T-cell (primary cell): Measurements from ENCODE around the gene IRX4. TPM values are rescaled to one million over a fixed set of nuclear protein-coding genes. Genes with fewer than 3 reads are reported as not detected.
"Not testable (repeated sequence)": the region's sequence is repeated elsewhere in the genome, so short reads cannot be mapped to it uniquely, and the experiment has no call there.

Experiments used
- ATAC-seq, 4 experiments: fragments of 200-7000 bp in 3 of 4; fragments of 150-1000 bp in 1 of 4; cut with Tn5 transposase; replicated peaks in 1 of 4; 1 replicate in 3 of 4; 2 replicates in 1 of 4; pipeline ENCODE4 v1.10.0; 2021; ENCODE audit warnings: moderate library complexity in 3 of 4, mild to moderate bottlenecking in 2 of 4, moderate number of reproducible peaks in 1 of 4
- CTCF ChIA-PET, 2 donors: fragments of 300-600 bp; sonication (Branson Sonifier 250); formaldehyde crosslinking; loops; one replicate each; lab custom pipeline; 2022; ENCODE audit warnings: antibody characterized with exemption in 2 of 2; lab: Charles Lee
- POLR2A ChIA-PET, 2 donors: fragments of 300-600 bp; sonication (Branson Sonifier 250); formaldehyde crosslinking; loops; one replicate each; lab custom pipeline; 2022; ENCODE audit warnings: antibody characterized with exemption in 2 of 2; lab: Charles Lee
- DNase-seq, 35 experiments: peaks; one replicate each; pipeline versions ENCODE4 v3.0.0 to v3.0.0-alpha.2; 2013 to 2023
- H3K27ac ChIP-seq: one replicate; pipeline ENCODE4 v1.5.1; 2013; ENCODE audit warnings: low read length
- H3K27me3 ChIP-seq, 2 experiments: replicated peaks in 1 of 2; 1 replicate in 1 of 2; 2 replicates in 1 of 2; pipeline versions ENCODE4 v1.6.1 to v1.7.0; 2013; ENCODE audit warnings: low read length in 1 of 2, mixed read lengths in 1 of 2; ENCODE audit not compliant: control insufficient read depth in 2 of 2, insufficient read depth in 2 of 2; ENCODE audit errors: extremely low read depth in 1 of 2
- H3K36me3 ChIP-seq, 2 donors: 1 replicate in 1 of 2; 2 replicates in 1 of 2; pipeline versions ENCODE4 v1.6.1 to v1.7.0; 2013; ENCODE audit warnings: low read length in 1 of 2; ENCODE audit not compliant: control insufficient read depth in 2 of 2, insufficient read depth in 1 of 2; ENCODE audit errors: extremely low read depth in 1 of 2
- H3K4me1 ChIP-seq, 2 experiments: 1 replicate in 1 of 2; 2 replicates in 1 of 2; pipeline versions ENCODE4 v1.6.1 to v1.7.0; 2013; ENCODE audit warnings: low read length in 2 of 2, mixed read lengths in 1 of 2; ENCODE audit not compliant: insufficient read depth in 2 of 2, control insufficient read depth in 1 of 2; ENCODE audit errors: extremely low read depth in 1 of 2
- H3K4me3 ChIP-seq, 2 donors: 1 replicate in 1 of 2; 2 replicates in 1 of 2; pipeline versions ENCODE4 v1.5.1 to v1.7.0; 2013; ENCODE audit warnings: mild to moderate bottlenecking in 2 of 2, low read length in 1 of 2, moderate library complexity in 1 of 2; ENCODE audit not compliant: control insufficient read depth in 1 of 2; ENCODE audit errors: extremely low read depth in 1 of 2
- H3K9me3 ChIP-seq: 2 replicates; pipeline ENCODE4 v1.7.0; 2013
- H3K27ac Mint-ChIP-seq, 2 donors: one replicate each; pipeline ENCODE4 v1.8.0; 2020 to 2021; ENCODE audit warnings: mild to moderate bottlenecking in 2 of 2, mixed read lengths in 2 of 2
- H3K27me3 Mint-ChIP-seq, 2 donors: one replicate each; pipeline ENCODE4 v1.8.0; 2021 to 2022; ENCODE audit warnings: mixed read lengths in 2 of 2
- H3K36me3 Mint-ChIP-seq: one replicate; pipeline ENCODE4 v1.8.0; 2021; ENCODE audit warnings: mixed read lengths
- H3K4me1 Mint-ChIP-seq, 3 donors: one replicate each; pipeline ENCODE4 v1.8.0; 2020 to 2022; ENCODE audit warnings: mixed read lengths in 3 of 3, mild to moderate bottlenecking in 1 of 3
- H3K4me3 Mint-ChIP-seq, 3 donors: one replicate each; pipeline ENCODE4 v1.8.0; 2020 to 2022; ENCODE audit warnings: mild to moderate bottlenecking in 3 of 3, mixed read lengths in 3 of 3, moderate library complexity in 3 of 3
- H3K9me3 Mint-ChIP-seq, 3 donors: one replicate each; pipeline ENCODE4 v1.8.0; 2020 to 2022; ENCODE audit warnings: mixed read lengths in 3 of 3
- WGBS: methylation state at CpG from one replicate; pipeline ENCODE4 v1.1.5; 2013; ENCODE audit warnings: missing lambda C conversion rate; ENCODE audit not compliant: insufficient coverage; 5-methylcytosine and 5-hydroxymethylcytosine counted together
- total RNA-seq, 35 experiments: library from RNA in 6 of 35; stranded (reverse) in 6 of 35; fragments of 120-200 nt in 1 of 35; gene quantifications; one replicate each; pipeline versions ENCODE4 v1.2.1 to v1.2.4 and lab custom pipeline; 2013 to 2026

IRX4 gene
- total RNA-seq, 5 donors from 2014 or later (not counting 1 experiment from before 2014, with no cell fraction given), result not detected

DNA sequence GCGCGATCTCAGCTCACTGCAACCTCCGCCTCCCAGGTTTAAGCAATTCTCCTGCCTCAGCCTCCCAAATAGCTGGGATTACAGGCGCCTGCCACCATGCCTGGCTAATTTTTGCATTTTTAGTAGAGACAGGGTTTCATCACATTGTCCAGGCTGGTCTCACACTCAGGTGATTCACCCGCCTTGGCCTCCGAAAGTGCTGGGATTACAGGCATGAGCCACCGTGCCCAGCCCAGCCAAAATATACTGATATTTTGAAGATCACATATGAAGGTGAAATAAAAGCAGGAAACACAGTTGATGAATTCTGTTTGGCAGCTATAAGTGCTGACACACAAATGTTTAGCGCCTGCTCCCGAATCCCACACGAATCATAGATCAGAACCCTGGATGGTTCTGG is 39.0 kb downstream of the IRX4 start:
- H3K27me3 ChIP-seq, result peaks cover 0 to 35% of the 10 kb centered on the region in 2 experiments
- H3K36me3 Mint-ChIP-seq, H3K4me3 ChIP-seq, H3K9me3 Mint-ChIP-seq, H3K27ac Mint-ChIP-seq, H3K4me3 Mint-ChIP-seq, H3K9me3 ChIP-seq, POLR2A ChIA-PET, H3K36me3 ChIP-seq, CTCF ChIA-PET, ATAC-seq, H3K4me1 ChIP-seq, H3K27ac ChIP-seq, H3K4me1 Mint-ChIP-seq, DNase-seq: not testable (repeated sequence)
- peaks cover 10 to 50% of the 10 kb centered on the region in 2 donors for H3K27me3 Mint-ChIP-seq
- WGBS, result 91% methylated on average over 4 of the region's 10 CpGs

DNA sequence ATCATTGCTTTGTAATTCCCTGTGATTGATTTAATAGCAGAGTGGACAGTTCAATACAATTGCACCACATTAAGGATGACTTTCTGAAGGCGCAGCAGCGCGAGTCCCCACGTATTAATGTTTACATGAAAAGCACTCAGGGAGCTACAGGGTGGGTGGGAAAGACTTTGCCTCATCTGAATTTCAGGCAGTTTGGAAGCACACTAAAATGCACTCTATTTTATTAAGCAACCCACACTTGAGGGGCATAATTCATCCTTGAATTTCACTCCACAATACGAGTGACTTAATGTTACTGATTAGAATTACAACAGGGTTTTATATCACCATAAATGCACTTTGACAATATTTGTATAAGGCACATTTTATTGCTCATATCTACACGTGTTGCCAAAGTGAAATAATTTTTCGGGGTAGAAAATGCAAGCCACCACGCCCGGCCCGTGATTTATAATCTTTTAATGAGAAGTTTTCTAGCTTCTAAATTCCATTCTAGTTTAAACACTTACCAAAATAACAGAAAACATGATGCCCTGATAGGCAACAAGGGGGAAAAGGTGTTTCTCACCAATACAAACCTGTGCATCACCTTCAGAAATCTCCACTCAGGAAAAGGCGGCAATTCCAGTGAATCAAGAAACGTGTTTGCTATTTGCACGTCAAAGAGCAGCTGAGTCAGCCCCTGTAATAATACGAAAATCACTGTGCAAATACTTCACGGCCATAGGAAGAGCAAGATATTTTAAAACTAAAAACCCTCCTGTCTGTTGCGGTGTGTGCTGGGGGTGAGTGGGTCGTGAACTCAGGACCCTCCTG is 40.5 kb downstream of the IRX4 start:
- ATAC-seq (no peak), DNase-seq (no peak)
- Histone ChIP-seq H3K4me1 (no peaks in the 10 kb centered on the region), H3K27me3 (peaks cover 0 to 37% of the 10 kb centered on the region in 2 experiments), H3K36me3 (no peaks in the 10 kb centered on the region), H3K9me3 (no peaks in the 10 kb centered on the region), H3K4me3 (no peak overlapping the region), H3K27ac (no peak overlapping the region)
- H3K27me3 Mint-ChIP-seq, result peaks cover 3 to 42% of the 10 kb centered on the region in 2 donors
- no peaks in the 10 kb centered on the region for H3K9me3 Mint-ChIP-seq
- no peaks in the 10 kb centered on the region for H3K4me1 Mint-ChIP-seq
- ChIA-PET POLR2A (no interaction called here), CTCF (no interaction called here)
- H3K27ac Mint-ChIP-seq, result no peak overlapping the region
- no peak overlapping the region for H3K4me3 Mint-ChIP-seq
- WGBS, result no CpG with 5 or more reads among the region's 17 CpGs
- H3K36me3 Mint-ChIP-seq, result no peaks in the 10 kb centered on the region

DNA sequence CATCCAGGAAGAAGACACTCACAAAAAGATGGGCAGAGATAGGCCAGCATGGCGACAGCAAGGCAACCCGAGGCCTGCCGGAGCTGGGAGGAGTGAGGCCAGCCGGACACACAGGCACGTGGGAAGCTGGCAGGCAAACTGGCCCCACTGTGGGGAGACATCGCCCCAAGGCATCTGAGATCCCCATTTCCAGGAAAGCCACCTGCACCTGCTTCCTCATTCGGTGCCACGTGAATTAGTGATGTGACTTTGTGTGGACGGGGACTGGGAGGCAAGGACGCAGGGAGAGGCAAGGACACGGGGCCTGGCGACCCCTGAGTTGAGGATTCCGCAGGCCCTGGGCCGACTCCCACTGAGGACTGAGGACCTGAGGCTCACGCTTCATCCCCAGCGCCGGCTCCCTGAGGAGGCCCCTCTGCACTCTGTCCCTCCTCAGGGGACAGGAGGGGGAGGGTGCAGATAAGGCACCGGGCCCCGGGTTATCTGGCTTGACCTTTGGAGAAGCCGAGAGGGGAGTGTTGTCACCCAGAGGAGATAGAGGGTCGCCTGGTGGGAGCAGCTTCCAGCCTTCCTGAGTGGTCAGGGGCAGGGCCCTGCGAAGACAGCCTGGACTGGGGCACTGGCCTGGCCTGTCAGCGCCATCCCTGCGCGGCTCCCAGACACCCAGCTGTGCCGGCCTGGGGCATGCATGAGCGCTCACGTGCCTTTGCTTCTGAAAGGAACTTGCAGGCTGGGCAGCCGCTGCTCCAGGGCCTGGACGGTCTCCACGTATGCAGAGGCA is 41.8 kb downstream of the IRX4 start:
- H3K27ac Mint-ChIP-seq, result no peak overlapping the region
- ATAC-seq, result no peak
- H3K9me3 ChIP-seq, result no peaks in the 10 kb centered on the region
- POLR2A ChIA-PET, result no interaction called here
- no peaks in the 10 kb centered on the region for H3K9me3 Mint-ChIP-seq
- CTCF ChIA-PET, result no interaction called here
- H3K27ac ChIP-seq, result no peak overlapping the region
- H3K4me3 ChIP-seq, result no peak overlapping the region
- H3K4me1 Mint-ChIP-seq, result no peaks in the 10 kb centered on the region
- 48% methylated on average over 26 of the region's 31 CpGs for WGBS
- no peak for DNase-seq
- no peaks in the 10 kb centered on the region for H3K36me3 ChIP-seq
- no peaks in the 10 kb centered on the region for H3K36me3 Mint-ChIP-seq
- no peaks in the 10 kb centered on the region for H3K4me1 ChIP-seq
- H3K27me3 ChIP-seq, result peaks cover 0 to 47% of the 10 kb centered on the region in 2 experiments
- H3K4me3 Mint-ChIP-seq, result no peak overlapping the region
- peaks cover 3 to 42% of the 10 kb centered on the region in 2 donors for H3K27me3 Mint-ChIP-seq

DNA sequence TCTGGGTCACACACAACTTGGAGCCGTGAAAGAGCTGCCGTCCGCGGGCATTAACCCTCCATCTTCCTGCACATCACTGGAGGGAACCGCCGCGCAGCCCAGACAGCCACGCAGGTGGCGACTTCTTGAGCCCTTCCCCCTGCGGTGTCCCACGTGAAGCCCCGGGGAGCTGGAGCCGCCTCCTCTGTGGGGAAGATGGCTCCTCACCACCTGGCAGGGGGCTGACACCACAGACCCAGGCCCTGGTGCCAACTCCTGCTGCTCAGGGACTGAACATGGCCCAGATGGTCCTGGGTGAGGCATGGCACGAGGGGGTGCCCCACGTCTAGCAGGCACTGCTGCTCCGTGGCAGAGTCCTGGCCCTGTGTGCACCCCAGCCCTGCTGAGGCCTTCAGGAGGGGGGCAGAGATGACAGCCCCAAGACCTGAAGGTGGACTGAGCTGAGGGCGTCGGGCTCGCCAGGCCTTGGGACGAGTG is 42.6 kb downstream of the IRX4 start:
- Mint-ChIP-seq H3K27me3 (peaks cover 3 to 43% of the 10 kb centered on the region in 2 donors), H3K4me3 (no peak overlapping the region), H3K27ac (no peak overlapping the region), H3K9me3 (no peaks in the 10 kb centered on the region), H3K36me3 (no peaks in the 10 kb centered on the region), H3K4me1 (no peaks in the 10 kb centered on the region)
- Histone ChIP-seq H3K4me3 (no peak overlapping the region), H3K27me3 (peaks cover 0 to 49% of the 10 kb centered on the region in 2 experiments), H3K27ac (no peak overlapping the region), H3K9me3 (no peaks in the 10 kb centered on the region), H3K36me3 (no peaks in the 10 kb centered on the region), H3K4me1 (no peaks in the 10 kb centered on the region)
- DNase-seq, result no peak
- ATAC-seq, result no peak
- ChIA-PET POLR2A (no interaction called here), CTCF (no interaction called here)
- 88% methylated on average over 20 of the region's 20 CpGs for WGBS

DNA sequence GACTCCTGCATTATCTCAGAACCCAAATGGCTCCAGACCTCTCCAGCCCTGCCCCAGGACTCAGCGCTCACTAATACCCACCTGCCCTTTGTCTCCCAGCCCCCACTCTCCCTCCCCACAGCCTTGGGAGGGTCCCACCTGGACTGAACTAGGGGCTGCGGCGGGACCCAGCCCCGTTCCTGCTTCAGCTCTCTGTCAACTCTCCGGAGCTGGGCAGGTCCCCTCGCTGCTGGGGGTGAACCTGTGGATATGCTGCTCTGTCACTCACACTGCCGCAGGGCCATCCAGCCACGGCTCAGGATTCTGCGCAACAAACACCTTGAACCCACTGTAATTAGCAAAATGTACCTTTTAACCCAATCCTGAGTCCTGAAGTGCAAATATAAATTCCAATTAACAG is 44.7 kb downstream of the IRX4 start:
- CTCF ChIA-PET, result no interaction called here
- H3K27me3 ChIP-seq, result peaks cover 0 to 64% of the 10 kb centered on the region in 2 experiments
- Mint-ChIP-seq H3K4me3 (no peak overlapping the region), H3K27me3 (peaks cover 3 to 42% of the 10 kb centered on the region in 2 donors), H3K9me3 (no peaks in the 10 kb centered on the region), H3K4me1 (no peaks in the 10 kb centered on the region), H3K36me3 (no peaks in the 10 kb centered on the region), H3K27ac (peak overlapping the region in 1 of 2 donors; percentile 28)
- ATAC-seq, result no peak
- H3K4me1 ChIP-seq, result no peaks in the 10 kb centered on the region
- no peak for DNase-seq
- no peak overlapping the region for H3K27ac ChIP-seq
- no peak overlapping the region for H3K4me3 ChIP-seq
- no peaks in the 10 kb centered on the region for H3K9me3 ChIP-seq
- POLR2A ChIA-PET, result no interaction called here
- 80% methylated on average over 9 of the region's 9 CpGs for WGBS
- H3K36me3 ChIP-seq, result no peaks in the 10 kb centered on the region

DNA sequence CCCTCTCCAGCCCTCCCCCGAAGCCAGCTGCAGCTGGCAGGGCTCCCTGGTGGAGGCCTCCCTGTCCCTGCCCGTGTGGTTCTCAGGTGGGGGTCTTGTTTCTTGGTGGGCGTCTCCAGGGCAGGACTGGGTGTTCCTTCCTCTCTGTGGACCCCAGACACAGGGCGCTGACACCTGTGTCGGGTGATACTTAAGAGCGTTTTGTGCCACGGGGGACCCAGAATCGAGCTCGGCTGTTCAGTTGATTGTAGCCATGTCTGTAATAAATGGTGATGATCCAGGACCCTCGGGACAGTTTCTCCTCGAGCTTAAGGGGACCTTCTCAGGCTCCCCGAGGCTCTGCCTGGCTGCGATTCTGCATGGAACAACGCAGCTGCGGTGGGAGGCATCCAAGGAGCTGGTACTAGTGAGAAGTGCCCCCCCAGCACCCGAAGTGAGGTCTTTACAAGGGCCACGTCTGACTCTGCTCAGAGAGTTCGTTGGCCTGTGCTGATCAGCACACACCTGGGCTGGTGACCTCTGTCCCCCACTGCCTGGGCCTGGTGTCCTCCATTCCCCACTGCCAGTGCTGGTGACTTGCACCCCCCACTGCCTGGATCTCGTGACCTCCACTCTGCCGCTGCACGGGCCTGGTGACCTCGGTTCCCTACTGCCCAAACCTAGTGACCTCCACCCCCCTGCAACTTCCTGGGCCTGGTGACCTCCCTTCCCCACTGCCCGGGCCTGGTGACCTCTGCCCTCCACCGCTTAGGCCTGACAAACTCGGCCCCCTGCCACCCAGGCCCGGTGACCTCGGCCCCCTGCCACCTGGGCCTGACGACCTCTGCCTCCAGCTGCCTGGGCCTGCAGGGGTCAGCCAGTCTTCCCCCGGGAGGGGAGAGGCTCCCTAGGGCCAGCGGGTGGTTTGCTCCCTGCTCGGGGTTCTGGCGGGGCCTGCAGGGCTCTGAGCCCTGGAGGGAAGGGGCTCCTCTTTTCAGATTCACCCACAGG is 45.5 kb downstream of the IRX4 start:
- Mint-ChIP-seq H3K36me3 (no peaks in the 10 kb centered on the region), H3K4me1 (no peaks in the 10 kb centered on the region), H3K4me3 (no peak overlapping the region), H3K9me3 (no peaks in the 10 kb centered on the region), H3K27ac (no peak overlapping the region), H3K27me3 (peaks cover 3 to 39% of the 10 kb centered on the region in 2 donors)
- no peak for ATAC-seq
- Histone ChIP-seq H3K4me3 (no peak overlapping the region), H3K9me3 (no peaks in the 10 kb centered on the region), H3K36me3 (no peaks in the 10 kb centered on the region), H3K27ac (no peak overlapping the region), H3K4me1 (no peaks in the 10 kb centered on the region), H3K27me3 (peaks cover 0 to 71% of the 10 kb centered on the region in 2 experiments)
- 81% methylated on average over 25 of the region's 32 CpGs for WGBS
- no peak for DNase-seq
- ChIA-PET POLR2A (no interaction called here), CTCF (no interaction called here)
